Mesenchymal stem cell (in vitro differentiated cells and primary cell): ENCODE data around the gene OR7A5.

Experiments
- DNase-seq: peaks from one replicate; pipeline ENCODE4 v3.0.0-alpha.2; 2013
- H2AFZ ChIP-seq: one replicate; pipeline ENCODE4 v1.6.1; 2013; ENCODE audit warnings: low read depth, mild to moderate bottlenecking, control low read depth, inconsistent platforms, low read length, moderate library complexity
- H2AK5ac ChIP-seq: 2 replicates; pipeline ENCODE4 v1.6.1; 2013; ENCODE audit warnings: low read length, moderate library complexity, mild to moderate bottlenecking, inconsistent platforms; ENCODE audit not compliant: severe bottlenecking
- H2BK120ac ChIP-seq: one replicate; pipeline ENCODE4 v1.6.1; 2013; ENCODE audit warnings: low read depth, mild to moderate bottlenecking, inconsistent platforms, low read length, moderate library complexity
- H2BK12ac ChIP-seq, 2 experiments: one replicate each; pipeline ENCODE4 v1.6.1; 2013; ENCODE audit warnings: inconsistent platforms in 2 of 2, low read length in 2 of 2, mild to moderate bottlenecking in 2 of 2, moderate library complexity in 2 of 2, control low read depth in 1 of 2
- H2BK15ac ChIP-seq: one replicate; pipeline ENCODE4 v1.6.1; 2013; ENCODE audit warnings: mild to moderate bottlenecking, low read depth, inconsistent platforms; ENCODE audit not compliant: poor library complexity, severe bottlenecking
- H2BK5ac ChIP-seq: 2 replicates; pipeline ENCODE4 v1.6.1; 2013; ENCODE audit warnings: low read depth, mild to moderate bottlenecking, low read length, control low read depth, inconsistent platforms; ENCODE audit not compliant: poor library complexity, severe bottlenecking
- H3K14ac ChIP-seq, 2 experiments: one replicate each; pipeline ENCODE4 v1.6.1; 2013; ENCODE audit warnings: inconsistent platforms in 2 of 2, low read length in 2 of 2, control low read depth in 1 of 2, mild to moderate bottlenecking in 1 of 2, moderate library complexity in 1 of 2
- H3K18ac ChIP-seq, 2 experiments: one replicate each; pipeline ENCODE4 v1.6.1; 2013; ENCODE audit warnings: inconsistent platforms in 2 of 2, low read length in 2 of 2, control low read depth in 1 of 2, low read depth in 1 of 2, mild to moderate bottlenecking in 1 of 2
- H3K23ac ChIP-seq, 2 experiments: one replicate each; pipeline ENCODE4 v1.6.1; 2013; ENCODE audit warnings: inconsistent platforms in 2 of 2, low read length in 2 of 2, mild to moderate bottlenecking in 2 of 2, moderate library complexity in 2 of 2, control low read depth in 1 of 2
- H3K27ac ChIP-seq: 2 replicates; pipeline ENCODE4 v1.5.1; 2013; ENCODE audit warnings: mild to moderate bottlenecking, moderate library complexity, low read length, control low read depth, inconsistent platforms; ENCODE audit not compliant: poor library complexity, severe bottlenecking
- H3K27me3 ChIP-seq, 2 experiments: 2 replicates each; pipeline versions ENCODE4 v1.6.1 to v1.7.0; 2013; ENCODE audit warnings: low read length in 2 of 2, mild to moderate bottlenecking in 2 of 2, moderate library complexity in 2 of 2, control low read depth in 1 of 2, inconsistent platforms in 1 of 2; ENCODE audit not compliant: control insufficient read depth in 1 of 2, insufficient read depth in 1 of 2
- H3K36me3 ChIP-seq, 2 experiments: 2 replicates each; pipeline versions ENCODE4 v1.6.1 to v1.7.0; 2013; ENCODE audit warnings: low read length in 2 of 2, control low read depth in 1 of 2, inconsistent platforms in 1 of 2, low read depth in 1 of 2, mild to moderate bottlenecking in 1 of 2; ENCODE audit not compliant: insufficient read depth in 2 of 2, control insufficient read depth in 1 of 2
- H3K4ac ChIP-seq, 2 experiments: one replicate each; pipeline ENCODE4 v1.6.1; 2013; ENCODE audit warnings: inconsistent platforms in 2 of 2, low read length in 2 of 2, mild to moderate bottlenecking in 2 of 2, moderate library complexity in 2 of 2, control low read depth in 1 of 2, low read depth in 1 of 2
- H3K4me1 ChIP-seq: 2 replicates; pipeline ENCODE4 v1.6.1; 2013; ENCODE audit warnings: low read depth, low read length, control low read depth; ENCODE audit not compliant: control insufficient read depth, insufficient read depth
- H3K4me2 ChIP-seq: 2 replicates; pipeline ENCODE4 v1.6.1; 2013; ENCODE audit warnings: low read length, mild to moderate bottlenecking, inconsistent platforms; ENCODE audit not compliant: poor library complexity, severe bottlenecking
- H3K4me3 ChIP-seq, 2 experiments: 2 replicates each; pipeline versions ENCODE4 v1.5.1 to v1.7.0; 2013; ENCODE audit warnings: low read length in 2 of 2, mild to moderate bottlenecking in 2 of 2, control low read depth in 1 of 2, low read depth in 1 of 2; ENCODE audit not compliant: insufficient read depth in 1 of 2
- H3K79me1 ChIP-seq: replicated peaks from 2 replicates; pipeline ENCODE4 v1.6.1; 2013; ENCODE audit warnings: mild to moderate bottlenecking, control low read depth, low read length, inconsistent platforms; ENCODE audit not compliant: poor library complexity, severe bottlenecking
- H3K9ac ChIP-seq: 2 replicates; pipeline ENCODE4 v1.7.0; 2013; ENCODE audit warnings: mild to moderate bottlenecking, low read length, moderate library complexity
- H3K9me3 ChIP-seq: 2 replicates; pipeline ENCODE4 v1.7.0; 2013; ENCODE audit warnings: mild to moderate bottlenecking, low read length; ENCODE audit not compliant: control insufficient read depth
- H4K8ac ChIP-seq: one replicate; pipeline ENCODE4 v1.6.1; 2013; ENCODE audit warnings: inconsistent platforms, mild to moderate bottlenecking, low read length, moderate library complexity
- H4K91ac ChIP-seq: one replicate; pipeline ENCODE4 v1.6.1; 2013; ENCODE audit warnings: mild to moderate bottlenecking, low read length, inconsistent platforms
- WGBS: methylation state at CpG from one replicate; pipeline ENCODE4 v1.1.7; 2013; ENCODE audit warnings: mixed read lengths; 5-methylcytosine and 5-hydroxymethylcytosine counted together

OR7A5 gene

DNA sequence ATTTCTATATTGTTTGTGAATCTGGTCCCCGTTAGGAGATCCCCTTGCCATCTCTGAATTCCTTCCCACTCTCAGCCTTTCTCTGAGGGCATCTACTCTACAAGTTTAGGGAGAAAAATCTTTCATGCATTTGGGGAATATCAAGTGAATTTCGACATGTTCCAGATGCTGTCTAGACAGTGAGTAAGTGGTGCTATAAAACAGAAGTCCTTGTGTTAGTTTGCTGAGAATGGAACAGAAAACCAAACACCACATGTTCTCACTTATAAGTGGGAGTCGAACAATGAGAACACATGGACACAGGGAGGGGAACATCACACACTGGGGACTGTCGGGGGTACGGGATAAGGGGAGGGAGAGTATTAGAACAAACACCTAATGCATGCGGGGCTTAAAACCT, 8.6 kb upstream of the OR7A5 start:
- no peak overlapping the region for H4K8ac ChIP-seq
- H3K18ac ChIP-seq = no peak overlapping the region
- H2BK12ac ChIP-seq = no peak overlapping the region
- H3K14ac ChIP-seq = no peak overlapping the region
- no peak overlapping the region for H2BK15ac ChIP-seq
- no peaks in the 10 kb centered on the region for H3K9me3 ChIP-seq
- H3K4me3 ChIP-seq = no peak overlapping the region
- no peak for DNase-seq
- no peak overlapping the region for H2BK120ac ChIP-seq
- no peak overlapping the region for H3K27ac ChIP-seq
- no peak overlapping the region for H3K23ac ChIP-seq
- no peaks in the 10 kb centered on the region for H3K4me1 ChIP-seq
- no peaks in the 10 kb centered on the region for H3K36me3 ChIP-seq
- no peak overlapping the region for H3K9ac ChIP-seq
- H2AK5ac ChIP-seq = no peak overlapping the region
- H2BK5ac ChIP-seq = no peak overlapping the region
- WGBS = 48% methylated on average over 4 of the region's 6 CpGs
- no peak overlapping the region for H4K91ac ChIP-seq
- H3K4ac ChIP-seq = no peak overlapping the region
- H3K27me3 ChIP-seq = peaks cover 0 to 6% of the 10 kb centered on the region in 2 experiments
- no peak overlapping the region for H2AFZ ChIP-seq
- no peaks in the 10 kb centered on the region for H3K79me1 ChIP-seq
- H3K4me2 ChIP-seq = no peak overlapping the region

DNA sequence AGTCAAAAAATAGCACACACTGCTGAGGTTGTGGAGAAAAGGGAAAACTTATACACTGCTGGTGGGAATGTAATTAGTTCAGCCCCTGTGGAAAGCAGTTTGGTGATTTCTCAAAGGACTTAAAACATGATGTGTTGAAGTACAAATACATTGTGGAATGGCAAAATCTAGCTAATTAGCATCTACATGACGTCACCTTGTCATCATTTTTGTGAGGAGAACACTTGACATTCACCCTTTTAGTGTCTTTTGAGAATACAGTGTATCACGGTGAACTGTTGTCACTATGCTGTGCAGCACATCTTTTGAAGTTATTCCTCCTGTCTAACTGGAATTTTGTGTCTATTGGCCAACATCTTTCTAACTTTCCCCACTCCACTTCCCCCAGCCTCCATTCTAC, 8.2 kb upstream of the OR7A5 start:
- no peak overlapping the region for H4K91ac ChIP-seq
- H3K18ac ChIP-seq = no peak overlapping the region
- no peak overlapping the region for H3K4me3 ChIP-seq
- no peak overlapping the region for H3K9ac ChIP-seq
- H2AK5ac ChIP-seq = no peak overlapping the region
- no peaks in the 10 kb centered on the region for H3K36me3 ChIP-seq
- no peaks in the 10 kb centered on the region for H3K79me1 ChIP-seq
- no peak overlapping the region for H2AFZ ChIP-seq
- DNase-seq = no peak
- no peak overlapping the region for H3K14ac ChIP-seq
- H3K4ac ChIP-seq = no peak overlapping the region
- no peak overlapping the region for H3K4me2 ChIP-seq
- H3K9me3 ChIP-seq = no peaks in the 10 kb centered on the region
- no peak overlapping the region for H3K27ac ChIP-seq
- H2BK12ac ChIP-seq = no peak overlapping the region
- peaks cover 0 to 6% of the 10 kb centered on the region in 2 experiments for H3K27me3 ChIP-seq
- H2BK15ac ChIP-seq = no peak overlapping the region
- H2BK5ac ChIP-seq = no peak overlapping the region
- H2BK120ac ChIP-seq = no peak overlapping the region
- H3K23ac ChIP-seq = no peak overlapping the region
- 50% methylated on average over 2 of the region's 2 CpGs for WGBS
- no peaks in the 10 kb centered on the region for H3K4me1 ChIP-seq
- H4K8ac ChIP-seq = no peak overlapping the region

DNA sequence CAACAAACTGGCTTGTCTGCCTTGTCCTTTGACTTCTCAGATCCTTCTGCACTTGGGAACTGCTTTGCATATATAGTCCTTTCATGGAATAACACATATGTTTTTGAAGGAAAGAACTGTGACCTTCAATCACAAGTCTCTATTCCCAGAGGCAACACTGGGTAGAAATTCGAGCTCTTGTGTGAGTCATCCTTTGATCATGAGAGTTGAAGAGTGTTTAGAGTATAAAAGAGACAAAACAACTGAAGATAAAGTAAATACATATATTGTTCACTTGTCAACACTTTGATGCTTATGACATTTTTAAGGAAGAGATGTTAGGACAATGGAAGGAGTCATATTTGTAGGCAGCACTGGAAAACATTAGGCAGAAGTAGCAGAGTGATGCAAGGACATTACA, 5.2 kb upstream of the OR7A5 start:
- Histone ChIP-seq H2BK5ac (no peak overlapping the region), H3K4me3 (no peak overlapping the region), H3K79me1 (no peaks in the 10 kb centered on the region), H3K27me3 (peaks cover 0 to 13% of the 10 kb centered on the region in 2 experiments), H3K27ac (no peak overlapping the region), H3K36me3 (no peaks in the 10 kb centered on the region), H3K18ac (no peak overlapping the region), H3K4me1 (no peaks in the 10 kb centered on the region), H3K4me2 (no peak overlapping the region), H3K9me3 (no peaks in the 10 kb centered on the region), H4K91ac (no peak overlapping the region), H2AFZ (no peak overlapping the region), H2BK120ac (no peak overlapping the region), H2BK15ac (no peak overlapping the region), H2AK5ac (no peak overlapping the region), H4K8ac (no peak overlapping the region), H3K9ac (no peak overlapping the region), H3K23ac (no peak overlapping the region), H3K4ac (no peak overlapping the region), H2BK12ac (no peak overlapping the region), H3K14ac (no peak overlapping the region)
- no CpG with 5 or more reads among the region's 1 CpG for WGBS
- no peak for DNase-seq

DNA sequence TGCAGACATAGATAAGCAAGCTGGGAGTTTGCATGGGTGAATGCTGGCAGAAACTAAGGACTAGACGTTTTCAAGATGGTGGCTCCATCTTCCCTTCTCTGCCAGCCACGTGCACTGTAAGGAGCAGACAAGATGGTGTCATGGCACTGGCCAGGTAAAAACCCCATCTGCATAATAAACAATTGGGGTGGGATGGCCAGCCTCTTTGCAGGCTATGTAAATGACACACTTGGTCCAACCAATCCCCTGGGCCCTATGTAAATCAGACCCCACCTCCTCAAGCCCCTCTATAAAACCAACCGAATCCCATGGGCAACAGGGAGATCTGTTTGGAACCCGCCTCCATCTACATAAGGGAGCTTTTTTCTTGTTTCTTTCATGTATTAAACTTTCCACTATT, 2.4 kb upstream of the OR7A5 start:
- H2BK120ac ChIP-seq = no peak overlapping the region
- no peak overlapping the region for H2AFZ ChIP-seq
- WGBS = 41% methylated on average over 4 of the region's 4 CpGs
- no peak overlapping the region for H2BK12ac ChIP-seq
- H4K91ac ChIP-seq = no peak overlapping the region
- H2BK15ac ChIP-seq = no peak overlapping the region
- H3K36me3 ChIP-seq = no peaks in the 10 kb centered on the region
- no peak overlapping the region for H2BK5ac ChIP-seq
- H2AK5ac ChIP-seq = no peak overlapping the region
- no peaks in the 10 kb centered on the region for H3K9me3 ChIP-seq
- DNase-seq = no peak
- H3K4ac ChIP-seq = no peak overlapping the region
- H3K14ac ChIP-seq = no peak overlapping the region
- H3K79me1 ChIP-seq = no peaks in the 10 kb centered on the region
- H3K4me3 ChIP-seq = no peak overlapping the region
- H3K4me2 ChIP-seq = no peak overlapping the region
- no peak overlapping the region for H3K9ac ChIP-seq
- H3K18ac ChIP-seq = no peak overlapping the region
- H3K4me1 ChIP-seq = no peaks in the 10 kb centered on the region
- H4K8ac ChIP-seq = no peak overlapping the region
- H3K27ac ChIP-seq = no peak overlapping the region
- H3K27me3 ChIP-seq = peaks cover 0 to 9% of the 10 kb centered on the region in 2 experiments
- H3K23ac ChIP-seq = no peak overlapping the region
